Measurements from ENCODE around the gene ZNF799.

- TF ChIP-seq EZH2phosphoT487 (IDR thresholded peaks at IDR 0.05; ENCODE audit: insufficient read depth, low read depth) = no peak
- TF ChIP-seq EZH2 (IDR thresholded peaks at IDR 0.05; ENCODE audit: insufficient read depth, poor library complexity, severe bottlenecking) = no peak
Measured at GRCh38 chr19:12350185-12350889, 50.7 kb downstream of the ZNF799 start.

Measured in GM23248 (cell line).